22Rv1 (cell line): ENCODE data around the gene TRIM63.

Experiments used
- CTCF ChIP-seq: fragments of 450-650 bp; IDR thresholded peaks from 2 replicates; pipeline ENCODE4 v1.5.1; 2017; ENCODE audit warnings: mild to moderate bottlenecking
- ZFX ChIP-seq: fragments of 450-650 bp; IDR thresholded peaks from 2 replicates; pipeline ENCODE4 v1.6.1; 2017; ENCODE audit warnings: antibody characterized with exemption, borderline replicate concordance

- TF ChIP-seq CTCF, result no peak
- no peak for TF ChIP-seq ZFX
Measured at GRCh38 chr1:26058052-26058595, 9.3 kb downstream of the TRIM63 start.
